GM23248 (cell line): ENCODE results near the gene GJD3. TPM values are rescaled to one million over a fixed set of nuclear protein-coding genes. Genes with fewer than 3 reads are reported as not detected.

Experiments used
- DNase-seq: peaks from one replicate; pipeline ENCODE4 v3.0.0-alpha.2; 2015
- H2AFZ ChIP-seq: fragments of 200-600 bp; sonication (generic); 2 replicates; pipeline ENCODE4 v1.6.1; 2016; ENCODE audit warnings: antibody characterized with exemption
- H3F3A ChIP-seq: fragments of 200-600 bp; sonication (generic); 2 replicates; pipeline ENCODE4 v1.6.1; 2016; ENCODE audit warnings: mild to moderate bottlenecking, antibody characterized with exemption, mixed run types; ENCODE audit not compliant: insufficient read depth
- H3K27ac ChIP-seq: fragments of 200-600 bp; sonication (generic); 2 replicates; pipeline ENCODE4 v1.5.1; 2016; ENCODE audit warnings: mild to moderate bottlenecking
- H3K27me3 ChIP-seq: fragments of 200-600 bp; sonication (generic); replicated peaks from 2 replicates; pipeline ENCODE4 v1.6.1; 2016; ENCODE audit warnings: mild to moderate bottlenecking; ENCODE audit not compliant: insufficient read depth
- H3K36me3 ChIP-seq: fragments of 200-600 bp; sonication (generic); 2 replicates; pipeline ENCODE4 v1.6.1; 2016; ENCODE audit warnings: low read depth, mild to moderate bottlenecking
- H3K4me1 ChIP-seq: fragments of 200-600 bp; sonication (generic); 2 replicates; pipeline ENCODE4 v1.6.1; 2016; ENCODE audit warnings: mild to moderate bottlenecking; ENCODE audit not compliant: insufficient read depth
- H3K4me2 ChIP-seq: fragments of 200-600 bp; sonication (generic); one replicate; pipeline ENCODE4 v1.6.1; 2016; ENCODE audit warnings: mild to moderate bottlenecking; ENCODE audit not compliant: unreplicated experiment
- H3K4me3 ChIP-seq: fragments of 200-600 bp; sonication (generic); 2 replicates; pipeline ENCODE4 v1.5.1; 2016; ENCODE audit warnings: mild to moderate bottlenecking
- H3K79me2 ChIP-seq: fragments of 200-600 bp; sonication (generic); 2 replicates; pipeline ENCODE4 v1.6.1; 2016; ENCODE audit warnings: mild to moderate bottlenecking; ENCODE audit not compliant: insufficient read depth
- H3K9ac ChIP-seq: fragments of 200-600 bp; sonication (generic); 2 replicates; pipeline ENCODE4 v1.6.1; 2016; ENCODE audit warnings: mild to moderate bottlenecking
- H3K9me2 ChIP-seq: fragments of 200-600 bp; sonication (generic); 2 replicates; pipeline ENCODE4 v1.6.1; 2016; ENCODE audit warnings: mixed run types, mild to moderate bottlenecking, moderate library complexity; ENCODE audit not compliant: insufficient read depth
- H3K9me3 ChIP-seq: fragments of 200-600 bp; sonication (generic); one replicate; pipeline ENCODE4 v1.6.1; 2017; ENCODE audit warnings: low read depth
- H4K20me1 ChIP-seq: fragments of 200-600 bp; sonication (generic); 2 replicates; pipeline ENCODE4 v1.6.0; 2016; ENCODE audit not compliant: insufficient read depth
- EZH2 ChIP-seq: fragments of 200-600 bp; sonication (generic); IDR thresholded peaks from 2 replicates; pipeline ENCODE4 v1.6.1; 2018; ENCODE audit warnings: antibody characterized with exemption, mild to moderate bottlenecking; ENCODE audit not compliant: insufficient read depth, poor library complexity, severe bottlenecking
- EZH2phosphoT487 ChIP-seq: fragments of 200-600 bp; sonication (generic); IDR thresholded peaks from 2 replicates; pipeline ENCODE4 v1.6.1; 2018; ENCODE audit warnings: antibody characterized with exemption, moderate library complexity, mild to moderate bottlenecking, low read depth; ENCODE audit not compliant: insufficient read depth
- WGBS, 2 experiments: methylation state at CpG; one replicate each; pipeline ENCODE4 v1.1.6; 2015 to 2017; ENCODE audit warnings: low lambda C conversion rate in 2 of 2, low coverage in 1 of 2; ENCODE audit errors: missing lambda C conversion rate in 2 of 2; 5-methylcytosine and 5-hydroxymethylcytosine counted together
- in situ Hi-C: fragments of 300-500 bp; cut with MboI; formaldehyde crosslinking; loops from 2 replicates; pipeline ENCODE4 v1.15.0; 2020
- polyA plus RNA-seq: library from polyadenylated mRNA; unstranded; fragments of >200 nt; fragmentation: Nextera tagmentation; extraction: Ambion mirVana; gene quantifications from 2 replicates; pipeline ENCODE4 v1.2.1, GENCODE V29; 2016
- total RNA-seq: library from RNA; depleted of rRNA; stranded (reverse); fragments of >200 nt; shearing (Covaris generic); gene quantifications from 2 replicates; pipeline ENCODE4 v1.2.3, GENCODE V29; 2014

Gene GJD3
- total and polyA plus RNA-seq, 2 experiments from 2014 or later = 1.2 to 2.0 TPM

DNA sequence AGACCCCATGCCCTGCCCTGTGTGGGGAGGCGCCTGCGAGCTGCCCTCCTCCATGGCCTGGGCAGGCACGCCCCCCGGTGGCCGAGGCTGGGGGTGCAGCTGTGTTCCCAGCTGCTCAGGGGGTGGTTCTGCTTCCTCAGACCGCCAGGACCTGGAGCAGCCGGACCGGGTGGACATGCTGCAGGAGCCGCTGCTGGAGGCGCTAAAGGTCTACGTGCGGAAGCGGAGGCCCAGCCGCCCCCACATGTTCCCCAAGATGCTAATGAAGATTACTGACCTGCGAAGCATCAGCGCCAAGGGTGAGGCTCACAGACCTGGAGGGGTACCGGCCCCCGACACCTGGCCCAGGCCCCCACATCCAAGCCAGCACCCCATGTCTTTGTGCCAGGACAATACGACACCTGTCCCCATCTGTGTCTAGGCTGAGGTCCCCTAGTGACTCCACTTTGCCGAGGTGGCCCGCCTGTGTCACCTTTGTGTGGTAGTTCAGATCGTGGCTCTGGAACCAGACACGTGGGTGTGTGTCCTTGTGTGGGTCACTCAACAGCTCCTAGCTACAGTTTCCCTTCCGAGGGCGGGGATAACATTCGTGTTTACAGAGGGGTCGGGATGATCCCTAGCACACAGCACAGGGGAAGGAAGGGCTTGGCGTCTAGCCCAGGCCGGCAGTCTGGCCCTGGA lies 9.3 kb downstream of the GJD3 start:
- no peaks in the 10 kb centered on the region for H3K9me2 ChIP-seq
- H3K9me3 ChIP-seq = no peaks in the 10 kb centered on the region
- in situ Hi-C loops = loop anchor here (10.0 to 25.0 kb wide), 2 partner anchors 50 to 432 kb away; partner anchors contain the start of genes KRT27, KRT28 and RARA
- H3K4me3 ChIP-seq = no peak overlapping the region
- no peak for TF ChIP-seq EZH2
- no peak for TF ChIP-seq EZH2phosphoT487
- no peaks in the 10 kb centered on the region for H3K27me3 ChIP-seq
- H3K36me3 ChIP-seq = peaks cover 8% of the 10 kb centered on the region; the same call in 1 of the 2 replicates
- peak; percentile 59 for DNase-seq
- H3K4me2 ChIP-seq = no peak overlapping the region
- no peaks in the 10 kb centered on the region for H4K20me1 ChIP-seq
- no peak overlapping the region for H2AFZ ChIP-seq
- H3K79me2 ChIP-seq = peaks cover 11% of the 10 kb centered on the region
- peaks cover 20% of the 10 kb centered on the region for H3F3A ChIP-seq
- WGBS, 2 experiments = 65 to 74% methylated on average over 24 to 29 of the region's 29 CpGs
- H3K27ac ChIP-seq = no peak overlapping the region
- H3K4me1 ChIP-seq = peaks cover under 1% of the 10 kb centered on the region; the same call in 1 of the 2 replicates
- no peak overlapping the region for H3K9ac ChIP-seq

- TF ChIP-seq EZH2 (no peak), EZH2phosphoT487 (no peak)
- DNase-seq = no peak
- Histone ChIP-seq H3K9me2 (no peaks in the 10 kb centered on the region), H3K27ac (no peak overlapping the region), H3F3A (peaks cover 20% of the 10 kb centered on the region), H4K20me1 (no peaks in the 10 kb centered on the region), H3K4me2 (no peak overlapping the region), H3K4me3 (no peak overlapping the region), H2AFZ (no peak overlapping the region), H3K27me3 (no peaks in the 10 kb centered on the region), H3K9ac (no peak overlapping the region), H3K9me3 (no peaks in the 10 kb centered on the region), H3K79me2 (peaks cover 18% of the 10 kb centered on the region), H3K36me3 (peaks cover 8% of the 10 kb centered on the region; the same call in 1 of the 2 replicates), H3K4me1 (peaks cover 6% of the 10 kb centered on the region; the same call in 1 of the 2 replicates)
- 81% methylated on average over 27 to 29 of the region's 30 CpGs for WGBS, 2 experiments
- in situ Hi-C loops = loop anchor here (10.0 to 25.0 kb wide), 2 partner anchors 50 to 433 kb away; partner anchors contain the start of genes KRT27, KRT28 and RARA
These were observed 10.1 kb downstream of the GJD3 start for GRCh38 chr17:40354221-40355122.

- no peaks in the 10 kb centered on the region for H3K9me2 ChIP-seq
- H3K79me2 ChIP-seq = peaks cover 34% of the 10 kb centered on the region
- WGBS, 2 experiments = 79 to 83% methylated on average over 9 of the region's 9 CpGs
- no peak for DNase-seq
- no peak overlapping the region for H3K4me2 ChIP-seq
- no peaks in the 10 kb centered on the region for H4K20me1 ChIP-seq
- in situ Hi-C loops = loop anchor here (10.0 to 25.0 kb wide), 2 partner anchors 48 to 434 kb away; partner anchors contain the start of genes KRT27, KRT28 and RARA
- no peaks in the 10 kb centered on the region for H3K9me3 ChIP-seq
- peaks cover 15% of the 10 kb centered on the region for H3F3A ChIP-seq
- H3K27ac ChIP-seq = no peak overlapping the region
- H3K9ac ChIP-seq = no peak overlapping the region
- peaks cover 15% of the 10 kb centered on the region; the same call in 1 of the 2 replicates for H3K4me1 ChIP-seq
- H3K36me3 ChIP-seq = peaks cover 8% of the 10 kb centered on the region; the same call in 1 of the 2 replicates
- TF ChIP-seq EZH2phosphoT487 (no peak), EZH2 (no peak)
- H3K4me3 ChIP-seq = no peak overlapping the region
- no peak overlapping the region for H2AFZ ChIP-seq
- no peaks in the 10 kb centered on the region for H3K27me3 ChIP-seq
These were observed 11.7 kb downstream of the GJD3 start for GRCh38 chr17:40352779-40353394.

DNA sequence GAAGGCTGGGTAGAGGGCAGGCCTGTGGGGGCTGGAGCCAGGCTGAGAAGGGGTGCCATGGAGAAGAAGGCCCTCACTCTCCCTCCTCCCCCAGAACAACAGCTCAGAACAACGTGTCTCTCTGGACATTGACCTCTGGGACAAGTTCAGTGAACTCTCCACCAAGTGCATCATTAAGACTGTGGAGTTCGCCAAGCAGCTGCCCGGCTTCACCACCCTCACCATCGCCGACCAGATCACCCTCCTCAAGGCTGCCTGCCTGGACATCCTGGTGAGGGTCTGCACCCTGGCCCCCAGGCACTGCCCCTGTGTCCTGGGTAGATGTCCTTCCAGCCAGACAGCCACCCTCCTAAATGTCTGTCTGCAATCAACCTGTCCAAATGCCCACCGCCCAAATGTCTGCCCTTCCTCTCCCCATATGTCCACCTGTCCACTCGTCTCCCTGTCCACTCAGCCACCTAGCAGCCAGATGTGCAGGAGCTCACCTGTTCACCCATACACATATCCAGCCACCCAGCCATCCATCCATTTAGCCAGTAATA lies 12.2 kb downstream of the GJD3 start:
- no peak overlapping the region for H3K4me3 ChIP-seq
- no peak overlapping the region for H3K9ac ChIP-seq
- WGBS, 2 experiments = 90 to 97% methylated on average over 7 of the region's 7 CpGs
- no peaks in the 10 kb centered on the region for H3K27me3 ChIP-seq
- DNase-seq = no peak
- no peak overlapping the region for H3K27ac ChIP-seq
- peaks cover 10% of the 10 kb centered on the region; the same call in 1 of the 2 replicates for H3F3A ChIP-seq
- no peaks in the 10 kb centered on the region for H3K9me2 ChIP-seq
- H3K4me2 ChIP-seq = no peak overlapping the region
- in situ Hi-C loops = loop anchor here (10.0 to 25.0 kb wide), 2 partner anchors 48 to 435 kb away; partner anchors contain the start of genes KRT27, KRT28 and RARA
- peaks cover 40% of the 10 kb centered on the region for H3K79me2 ChIP-seq
- H3K36me3 ChIP-seq = peaks cover 8% of the 10 kb centered on the region; the same call in 1 of the 2 replicates
- no peaks in the 10 kb centered on the region for H4K20me1 ChIP-seq
- peaks cover 20% of the 10 kb centered on the region; the same call in 1 of the 2 replicates for H3K4me1 ChIP-seq
- H2AFZ ChIP-seq = no peak overlapping the region
- TF ChIP-seq EZH2phosphoT487 (no peak), EZH2 (no peak)
- H3K9me3 ChIP-seq = no peaks in the 10 kb centered on the region
